ENCODE results near the gene CAMK1D. TPM values are rescaled to one million over a fixed set of nuclear protein-coding genes. Genes with fewer than 3 reads are reported as not detected.

CAMK1D gene
- total RNA-seq, 2 donors from 2014 or later: 4.8 to 14.5 TPM

DNA sequence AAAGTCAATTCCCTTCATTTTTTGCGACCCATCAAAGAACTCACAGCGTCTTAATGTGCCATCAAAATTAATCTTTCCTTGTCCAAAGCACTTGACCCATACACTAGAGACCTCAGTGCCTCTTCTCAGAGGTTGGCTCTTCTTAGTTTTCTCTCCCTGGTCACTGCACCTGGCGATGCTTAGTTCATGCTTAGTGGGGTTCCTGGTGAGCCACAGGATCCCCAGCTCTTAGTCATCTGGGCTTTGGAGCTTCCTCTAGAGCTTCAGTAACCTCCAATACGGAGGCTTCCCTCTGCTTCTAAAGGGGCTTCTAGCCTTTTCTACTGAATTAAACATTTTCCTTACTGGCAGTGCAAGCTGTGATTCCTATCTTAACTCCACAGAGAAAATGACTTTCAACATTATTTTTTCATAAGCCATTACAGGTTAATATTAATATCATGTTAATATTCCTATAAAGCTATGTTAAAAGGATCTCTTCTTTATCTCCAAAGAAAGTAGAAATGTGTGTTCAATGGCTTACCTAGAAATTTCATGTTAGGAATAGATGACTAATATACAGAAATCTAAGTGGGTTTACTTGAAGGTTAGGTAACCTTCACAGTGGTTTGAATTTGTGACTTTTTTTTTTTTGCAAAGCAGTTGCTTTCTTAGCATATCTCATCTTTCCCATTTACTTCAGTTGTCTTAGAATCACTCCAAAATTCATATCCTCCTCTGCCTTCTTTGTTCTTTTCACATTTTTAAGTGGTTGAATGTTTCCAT lies 295.2 kb downstream of the CAMK1D start:
- Histone ChIP-seq H3K9me3 (no peaks in the 10 kb centered on the region), H3K27me3 (replicated peaks; ENCODE audit: insufficient read depth) (no peaks in the 10 kb centered on the region), H3K4me3 (no peak overlapping the region), H3K36me3 (no peaks in the 10 kb centered on the region), H3K27ac (no peak overlapping the region), H3K4me1 (replicated peaks) (no peaks in the 10 kb centered on the region)
- no peak for DNase-seq (ENCODE audit: low spot score)
- intact Hi-C loops (cut with DNase I): no loop called here
- no peak for TF ChIP-seq POLR2AphosphoS5 (IDR thresholded peaks at IDR 0.05)
- 87% methylated on average over 4 of the region's 4 CpGs for WGBS

DNA sequence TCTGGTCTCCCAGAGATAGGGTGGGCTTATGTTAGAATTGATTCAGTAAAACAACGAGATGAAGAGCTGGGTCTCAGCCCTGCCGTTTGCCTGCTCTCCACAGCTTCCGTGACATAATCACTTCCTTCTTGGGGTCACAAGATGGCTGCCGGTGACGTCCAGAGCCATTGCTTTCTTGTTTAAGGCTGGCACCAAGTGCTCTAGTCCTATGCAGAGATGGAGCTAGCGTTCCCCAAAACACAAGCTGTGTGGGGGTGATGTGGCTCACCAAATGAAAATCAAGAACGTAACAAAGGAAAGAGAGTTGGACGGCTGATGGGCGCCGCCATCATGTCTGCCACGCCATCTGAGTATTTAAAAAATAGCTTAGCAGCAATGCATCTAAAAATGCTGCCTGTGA lies 296.1 kb downstream of the CAMK1D start:
- DNase-seq (ENCODE audit: low spot score): no peak
- TF ChIP-seq, protein P1, sequence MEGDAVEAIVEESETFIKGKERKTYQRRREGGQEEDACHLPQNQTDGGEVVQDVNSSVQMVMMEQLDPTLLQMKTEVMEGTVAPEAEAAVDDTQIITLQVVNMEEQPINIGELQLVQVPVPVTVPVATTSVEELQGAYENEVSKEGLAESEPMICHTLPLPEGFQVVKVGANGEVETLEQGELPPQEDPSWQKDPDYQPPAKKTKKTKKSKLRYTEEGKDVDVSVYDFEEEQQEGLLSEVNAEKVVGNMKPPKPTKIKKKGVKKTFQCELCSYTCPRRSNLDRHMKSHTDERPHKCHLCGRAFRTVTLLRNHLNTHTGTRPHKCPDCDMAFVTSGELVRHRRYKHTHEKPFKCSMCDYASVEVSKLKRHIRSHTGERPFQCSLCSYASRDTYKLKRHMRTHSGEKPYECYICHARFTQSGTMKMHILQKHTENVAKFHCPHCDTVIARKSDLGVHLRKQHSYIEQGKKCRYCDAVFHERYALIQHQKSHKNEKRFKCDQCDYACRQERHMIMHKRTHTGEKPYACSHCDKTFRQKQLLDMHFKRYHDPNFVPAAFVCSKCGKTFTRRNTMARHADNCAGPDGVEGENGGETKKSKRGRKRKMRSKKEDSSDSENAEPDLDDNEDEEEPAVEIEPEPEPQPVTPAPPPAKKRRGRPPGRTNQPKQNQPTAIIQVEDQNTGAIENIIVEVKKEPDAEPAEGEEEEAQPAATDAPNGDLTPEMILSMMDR (IDR thresholded peaks at IDR 0.05): no peak
- TF ChIP-seq POLR2AphosphoS5 (IDR thresholded peaks at IDR 0.05) (no peak), POLR2A (IDR thresholded peaks at IDR 0.05) (no peak)
- intact Hi-C loops (cut with DNase I): no loop called here
- 97% methylated on average over 11 of the region's 11 CpGs for WGBS
- no peak overlapping the region for H3K4me3 ChIP-seq
- no peaks in the 10 kb centered on the region for H3K4me1 ChIP-seq (replicated peaks)
- no peak overlapping the region for H3K27ac ChIP-seq
- no peaks in the 10 kb centered on the region for H3K9me3 ChIP-seq
- no peaks in the 10 kb centered on the region for H3K36me3 ChIP-seq
- H3K27me3 ChIP-seq (replicated peaks; ENCODE audit: insufficient read depth): no peaks in the 10 kb centered on the region

DNA sequence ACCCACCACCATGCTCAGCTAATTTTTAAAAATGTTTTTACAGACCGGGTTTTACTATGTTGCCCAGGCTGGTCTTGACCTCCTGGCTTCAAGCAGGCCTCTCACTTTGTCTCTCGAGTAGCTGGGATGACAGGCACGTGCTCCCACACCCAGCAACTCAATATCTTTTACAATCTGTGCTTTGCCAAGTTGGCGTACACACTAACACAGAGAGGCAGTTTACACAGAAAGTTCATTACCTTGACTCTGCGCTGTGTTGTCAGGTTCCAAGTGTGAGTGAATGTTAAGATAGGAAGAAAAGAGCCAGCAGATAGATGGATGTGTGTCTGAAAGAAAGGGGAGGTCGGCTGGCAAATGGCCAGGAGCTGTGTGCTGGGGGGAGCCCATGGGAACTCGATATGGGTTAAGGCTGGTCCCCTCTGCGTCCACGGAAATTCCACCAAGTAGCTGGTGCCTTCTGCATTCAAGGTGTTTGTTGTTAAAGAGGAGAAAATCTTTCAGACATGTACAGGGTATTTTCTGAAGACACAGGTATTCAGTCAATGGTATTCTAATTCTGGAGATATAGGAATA lies 299.8 kb downstream of the CAMK1D start:
- Histone ChIP-seq H3K27ac (no peak overlapping the region), H3K9me3 (no peaks in the 10 kb centered on the region), H3K4me1 (replicated peaks) (no peaks in the 10 kb centered on the region), H3K36me3 (no peaks in the 10 kb centered on the region), H3K27me3 (replicated peaks; ENCODE audit: insufficient read depth) (no peaks in the 10 kb centered on the region), H3K4me3 (no peak overlapping the region)
- DNase-seq (ENCODE audit: low spot score): peak; percentile 25
- TF ChIP-seq POLR2AphosphoS5 (IDR thresholded peaks at IDR 0.05): peak; percentile 19
- TF ChIP-seq POLR2A (IDR thresholded peaks at IDR 0.05): no peak
- 37% methylated on average over 9 of the region's 9 CpGs for WGBS
- intact Hi-C loops (cut with DNase I): no loop called here

DNA sequence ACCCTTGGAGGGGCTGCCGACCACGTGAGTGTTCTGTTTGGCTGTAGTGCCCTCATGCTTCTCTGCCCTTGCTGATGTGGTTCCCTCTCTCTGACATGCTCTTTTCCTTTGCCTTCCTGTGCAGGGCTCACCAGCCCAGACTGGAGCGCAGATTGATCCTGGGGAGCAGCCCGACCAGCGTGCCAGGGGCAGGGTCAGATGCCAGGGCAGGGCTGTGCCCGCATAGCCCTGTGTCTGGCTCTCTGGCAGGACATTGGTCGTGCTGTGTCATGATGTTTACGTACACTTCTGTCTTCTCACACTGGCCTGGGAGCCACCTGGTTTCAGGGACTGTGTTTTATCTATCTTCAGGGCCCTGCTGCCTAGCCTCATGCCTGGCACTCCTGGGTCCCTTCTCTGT lies 300.8 kb downstream of the CAMK1D start:
- intact Hi-C loops (cut with DNase I): no loop called here
- DNase-seq (ENCODE audit: low spot score): no peak
- no peaks in the 10 kb centered on the region for H3K9me3 ChIP-seq
- H3K36me3 ChIP-seq: no peaks in the 10 kb centered on the region
- H3K27me3 ChIP-seq (replicated peaks; ENCODE audit: insufficient read depth): no peaks in the 10 kb centered on the region
- no peak overlapping the region for H3K27ac ChIP-seq
- H3K4me1 ChIP-seq (replicated peaks): no peaks in the 10 kb centered on the region
- no peak overlapping the region for H3K4me3 ChIP-seq
- TF ChIP-seq POLR2AphosphoS5 (IDR thresholded peaks at IDR 0.05): no peak
- TF ChIP-seq, protein P1 (IDR thresholded peaks at IDR 0.05): no peak
- TF ChIP-seq POLR2A (IDR thresholded peaks at IDR 0.05): no peak
- WGBS: 94% methylated on average over 8 of the region's 8 CpGs

DNA sequence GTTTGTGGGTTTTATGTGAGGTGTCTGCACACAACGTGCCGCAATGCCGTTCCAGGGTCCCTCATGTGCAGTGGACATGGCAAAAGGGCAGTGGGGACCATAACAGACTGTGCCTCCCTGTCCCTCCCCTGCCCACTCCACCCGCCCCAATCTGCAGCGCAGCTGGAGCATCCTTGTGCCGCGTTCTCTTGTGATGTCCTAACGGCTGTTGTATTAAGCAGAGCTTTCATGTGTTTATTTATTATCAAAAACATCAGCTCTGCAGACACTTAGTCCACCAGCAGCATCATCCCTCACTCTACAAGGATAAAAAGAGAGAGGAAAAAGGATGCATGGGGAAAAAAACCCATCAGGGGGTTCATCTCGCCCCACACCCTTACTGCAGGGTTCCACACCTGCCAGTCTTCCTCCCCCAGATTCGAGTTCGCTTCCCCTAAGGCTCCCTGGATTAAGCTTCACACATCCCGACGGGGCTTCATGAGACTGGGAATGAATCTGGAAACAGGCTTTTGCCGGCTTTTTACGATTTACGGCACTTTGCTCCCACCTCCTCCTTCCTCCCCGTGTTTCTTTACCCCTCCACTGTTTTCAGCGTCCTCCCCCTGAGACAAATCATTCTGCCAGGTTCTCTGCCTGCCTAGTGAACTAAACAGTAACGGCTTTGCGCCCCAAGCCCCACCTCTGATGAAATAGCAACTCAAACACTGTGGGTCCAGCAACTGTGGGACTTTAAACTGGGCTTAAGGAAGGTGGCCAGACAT lies 301.4 kb downstream of the CAMK1D start:
- TF ChIP-seq POLR2AphosphoS5 (IDR thresholded peaks at IDR 0.05) (no peak), POLR2A (IDR thresholded peaks at IDR 0.05) (no peak)
- TF ChIP-seq, protein P1 (IDR thresholded peaks at IDR 0.05): no peak
- intact Hi-C loops (cut with DNase I): no loop called here

More for the DNA sequence above, 301.4 kb downstream of the CAMK1D start:
- Histone ChIP-seq H3K27ac (no peak overlapping the region), H3K4me1 (replicated peaks) (no peaks in the 10 kb centered on the region), H3K9me3 (no peaks in the 10 kb centered on the region), H3K27me3 (replicated peaks; ENCODE audit: insufficient read depth) (no peaks in the 10 kb centered on the region), H3K4me3 (no peak overlapping the region), H3K36me3 (no peaks in the 10 kb centered on the region)
- WGBS: 72% methylated on average over 20 of the region's 20 CpGs
- no peak for DNase-seq (ENCODE audit: low spot score)
